ENCODE data around the gene IGFBPL1. TPM values are rescaled to one million over a fixed set of nuclear protein-coding genes. Genes with fewer than 3 reads are reported as not detected.

Gene IGFBPL1
- total and polyA plus RNA-seq, 2 of the 13 experiments (the other 11 are each of a cell fraction or from before 2014, with no cell fraction given), result 0.24 TPM; not detected in 1

GRCh38 chr9:38358390-38359296, 65.6 kb downstream of the IGFBPL1 start (continued):
- TF ChIP-seq ZNF687 (CRISPR knock-in tag; IDR thresholded peaks at IDR 0.05) (peak; percentile 31; the same call in 1 of the 2 replicates), ZNF562 (CRISPR knock-in tag; IDR thresholded peaks at IDR 0.05; ENCODE audit: borderline replicate concordance) (no peak), TEAD3 (CRISPR knock-in tag; optimal IDR thresholded peaks at IDR 0.05; ENCODE audit: borderline replicate concordance) (peak; percentile 80), HNF4A (CRISPR knock-in tag; IDR thresholded peaks at IDR 0.05) (peak; percentile 49; the same call in 1 of the 2 replicates), NFE2 (CRISPR knock-in tag; IDR thresholded peaks at IDR 0.05) (no peak), SIN3A (IDR thresholded peaks at IDR 0.05; ENCODE audit: borderline replicate concordance, low read depth, low read length) (no peak), SAFB2 (CRISPR knock-in tag; IDR thresholded peaks at IDR 0.05; ENCODE audit: borderline replicate concordance, low read depth) (no peak), SPEN (CRISPR knock-in tag; IDR thresholded peaks at IDR 0.05; ENCODE audit: low read depth) (0 out of 2 replicates have a peak, but pooled peaks have one; percentile 37), ZNF329 (CRISPR knock-in tag; IDR thresholded peaks at IDR 0.05; ENCODE audit: low read depth) (no peak), ZNF121 (CRISPR knock-in tag; IDR thresholded peaks at IDR 0.05) (peak; percentile 94), ZMYM3 (CRISPR knock-in tag; IDR thresholded peaks at IDR 0.05) (no peak), ZNF761 (CRISPR knock-in tag; conservative IDR thresholded peaks at IDR 0.05) (no peak)
- TF ChIP-seq, protein P1, sequence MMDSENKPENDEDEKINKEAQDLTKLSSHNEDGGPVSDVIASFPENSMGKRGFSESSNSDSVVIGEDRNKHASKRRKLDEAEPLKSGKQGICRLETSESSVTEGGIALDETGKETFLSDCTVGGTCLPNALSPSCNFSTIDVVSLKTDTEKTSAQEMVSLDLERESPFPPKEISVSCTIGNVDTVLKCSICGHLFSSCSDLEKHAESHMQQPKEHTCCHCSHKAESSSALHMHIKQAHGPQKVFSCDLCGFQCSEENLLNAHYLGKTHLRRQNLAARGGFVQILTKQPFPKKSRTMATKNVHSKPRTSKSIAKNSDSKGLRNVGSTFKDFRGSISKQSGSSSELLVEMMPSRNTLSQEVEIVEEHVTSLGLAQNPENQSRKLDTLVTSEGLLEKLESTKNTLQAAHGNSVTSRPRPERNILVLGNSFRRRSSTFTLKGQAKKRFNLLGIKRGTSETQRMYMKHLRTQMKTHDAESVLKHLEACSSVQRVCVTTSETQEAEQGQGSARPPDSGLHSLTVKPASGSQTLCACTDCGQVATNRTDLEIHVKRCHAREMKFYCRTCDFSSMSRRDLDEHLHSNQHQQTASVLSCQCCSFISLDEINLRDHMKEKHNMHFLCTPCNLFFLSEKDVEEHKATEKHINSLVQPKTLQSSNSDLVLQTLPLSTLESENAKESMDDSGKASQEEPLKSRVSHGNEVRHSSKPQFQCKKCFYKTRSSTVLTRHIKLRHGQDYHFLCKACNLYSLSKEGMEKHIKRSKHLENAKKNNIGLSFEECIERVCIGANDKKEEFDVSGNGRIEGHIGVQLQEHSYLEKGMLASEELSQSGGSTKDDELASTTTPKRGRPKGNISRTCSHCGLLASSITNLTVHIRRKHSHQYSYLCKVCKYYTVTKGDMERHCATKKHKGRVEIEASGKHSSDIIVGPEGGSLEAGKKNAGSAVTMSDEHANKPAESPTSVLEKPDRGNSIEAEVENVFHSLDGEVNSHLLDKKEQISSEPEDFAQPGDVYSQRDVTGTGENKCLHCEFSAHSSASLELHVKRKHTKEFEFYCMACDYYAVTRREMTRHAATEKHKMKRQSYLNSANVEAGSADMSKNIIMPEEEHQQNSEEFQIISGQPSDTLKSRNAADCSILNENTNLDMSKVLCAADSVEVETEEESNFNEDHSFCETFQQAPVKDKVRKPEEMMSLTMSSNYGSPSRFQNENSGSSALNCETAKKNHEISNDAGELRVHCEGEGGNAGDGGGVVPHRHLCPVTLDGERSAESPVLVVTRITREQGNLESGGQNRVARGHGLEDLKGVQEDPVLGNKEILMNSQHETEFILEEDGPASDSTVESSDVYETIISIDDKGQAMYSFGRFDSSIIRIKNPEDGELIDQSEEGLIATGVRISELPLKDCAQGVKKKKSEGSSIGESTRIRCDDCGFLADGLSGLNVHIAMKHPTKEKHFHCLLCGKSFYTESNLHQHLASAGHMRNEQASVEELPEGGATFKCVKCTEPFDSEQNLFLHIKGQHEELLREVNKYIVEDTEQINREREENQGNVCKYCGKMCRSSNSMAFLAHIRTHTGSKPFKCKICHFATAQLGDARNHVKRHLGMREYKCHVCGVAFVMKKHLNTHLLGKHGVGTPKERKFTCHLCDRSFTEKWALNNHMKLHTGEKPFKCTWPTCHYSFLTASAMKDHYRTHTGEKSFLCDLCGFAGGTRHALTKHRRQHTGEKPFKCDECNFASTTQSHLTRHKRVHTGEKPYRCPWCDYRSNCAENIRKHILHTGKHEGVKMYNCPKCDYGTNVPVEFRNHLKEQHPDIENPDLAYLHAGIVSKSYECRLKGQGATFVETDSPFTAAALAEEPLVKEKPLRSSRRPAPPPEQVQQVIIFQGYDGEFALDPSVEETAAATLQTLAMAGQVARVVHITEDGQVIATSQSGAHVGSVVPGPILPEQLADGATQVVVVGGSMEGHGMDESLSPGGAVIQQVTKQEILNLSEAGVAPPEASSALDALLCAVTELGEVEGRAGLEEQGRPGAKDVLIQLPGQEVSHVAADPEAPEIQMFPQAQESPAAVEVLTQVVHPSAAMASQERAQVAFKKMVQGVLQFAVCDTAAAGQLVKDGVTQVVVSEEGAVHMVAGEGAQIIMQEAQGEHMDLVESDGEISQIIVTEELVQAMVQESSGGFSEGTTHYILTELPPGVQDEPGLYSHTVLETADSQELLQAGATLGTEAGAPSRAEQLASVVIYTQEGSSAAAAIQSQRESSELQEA (CRISPR knock-in tag; IDR thresholded peaks at IDR 0.05; ENCODE audit: not compliant biosample characterization), result peak; percentile 46
- TF ChIP-seq, protein P2, sequence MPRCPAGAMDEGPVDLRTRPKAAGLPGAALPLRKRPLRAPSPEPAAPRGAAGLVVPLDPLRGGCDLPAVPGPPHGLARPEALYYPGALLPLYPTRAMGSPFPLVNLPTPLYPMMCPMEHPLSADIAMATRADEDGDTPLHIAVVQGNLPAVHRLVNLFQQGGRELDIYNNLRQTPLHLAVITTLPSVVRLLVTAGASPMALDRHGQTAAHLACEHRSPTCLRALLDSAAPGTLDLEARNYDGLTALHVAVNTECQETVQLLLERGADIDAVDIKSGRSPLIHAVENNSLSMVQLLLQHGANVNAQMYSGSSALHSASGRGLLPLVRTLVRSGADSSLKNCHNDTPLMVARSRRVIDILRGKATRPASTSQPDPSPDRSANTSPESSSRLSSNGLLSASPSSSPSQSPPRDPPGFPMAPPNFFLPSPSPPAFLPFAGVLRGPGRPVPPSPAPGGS (CRISPR knock-in tag; IDR thresholded peaks at IDR 0.05), result 0 out of 2 replicates have a peak, but pooled peaks have one; percentile 50

Measured in HepG2 (cell line).